DND-41 (cell line): Measurements from ENCODE around the gene PTPN1.

Experiments
- CTCF ChIP-seq: IDR thresholded peaks from 2 replicates; pipeline ENCODE4 v1.5.1; 2012; ENCODE audit warnings: borderline replicate concordance, low read length, moderate library complexity, mild to moderate bottlenecking; ENCODE audit not compliant: poor library complexity, severe bottlenecking; ENCODE audit errors: extremely low read depth
- EZH2 ChIP-seq: IDR thresholded peaks from 3 replicates; pipeline ENCODE4 v1.6.1; 2012; ENCODE audit warnings: borderline replicate concordance, low read depth, mild to moderate bottlenecking, moderate library complexity, low read length, inconsistent platforms; ENCODE audit not compliant: severe bottlenecking

GRCh38 chr20:50519036-50519762 lies 9.0 kb downstream of the PTPN1 start:
- TF ChIP-seq CTCF (no peak), EZH2 (no peak)
